GM19099 (cell line): Measurements from ENCODE around the gene ARMH2.

ENCODE experiments used
- POLR2A ChIP-seq: IDR thresholded peaks from 3 replicates; pipeline ENCODE4 v1.6.1; 2011; ENCODE audit warnings: low read depth; ENCODE audit not compliant: insufficient read length; ENCODE audit errors: extremely low read depth

The ARMH2 gene

GRCh38 chr6:24827162-24827561 is 28.4 kb upstream of the ARMH2 start:
- no peak for TF ChIP-seq POLR2A

GRCh38 chr6:24825130-24825630 is 26.5 kb upstream of the ARMH2 start:
- no peak for TF ChIP-seq POLR2A

GRCh38 chr6:24824142-24824938 is 25.6 kb upstream of the ARMH2 start:
- no peak for TF ChIP-seq POLR2A

- TF ChIP-seq POLR2A = no peak
Measured at GRCh38 chr6:24823185-24823584, 24.5 kb upstream of the ARMH2 start.

- no peak for TF ChIP-seq POLR2A
Measured at GRCh38 chr6:24822696-24823095, 24.0 kb upstream of the ARMH2 start.

- no peak for TF ChIP-seq POLR2A
Measured at GRCh38 chr6:24821860-24822444, 23.2 kb upstream of the ARMH2 start.

- TF ChIP-seq POLR2A = no peak
Measured at GRCh38 chr6:24818346-24818745, 19.6 kb upstream of the ARMH2 start.

GRCh38 chr6:24809728-24810127 is 11.0 kb upstream of the ARMH2 start:
- no peak for TF ChIP-seq POLR2A

- TF ChIP-seq POLR2A = no peak
Measured at GRCh38 chr6:24807584-24807983, 8.9 kb upstream of the ARMH2 start.

- TF ChIP-seq POLR2A = no peak
Measured at GRCh38 chr6:24802271-24803059, 3.7 kb upstream of the ARMH2 start.

GRCh38 chr6:24799541-24799915 is 811 bp upstream of the ARMH2 start:
- no peak for TF ChIP-seq POLR2A

- TF ChIP-seq POLR2A = no peak
Measured at GRCh38 chr6:24797596-24798216, 1.0 kb downstream of the ARMH2 start.

- no peak for TF ChIP-seq POLR2A
Measured at GRCh38 chr6:24796616-24797290, 2.0 kb downstream of the ARMH2 start.

- TF ChIP-seq POLR2A = no peak
Measured at GRCh38 chr6:24795106-24795505, 3.6 kb downstream of the ARMH2 start.
